WTC11 (cell line): ENCODE measurements around the gene KIAA0930. TPM values are rescaled to one million over a fixed set of nuclear protein-coding genes. Genes with fewer than 3 reads are reported as not detected.

Experiments
- ATAC-seq: fragments of 200-7000 bp; cut with Tn5 transposase; 2 replicates; pipeline ENCODE4 v1.10.0; 2021; ENCODE audit warnings: mild to moderate bottlenecking, moderate library complexity
- CTCF ChIA-PET: fragments of 300-600 bp; sonication (Branson Sonifier 250); formaldehyde crosslinking; loops from one replicate; lab custom pipeline; 2021; ENCODE audit warnings: antibody characterized with exemption; lab: Charles Lee
- POLR2A ChIA-PET: fragments of 350-600 bp; sonication (Branson Sonifier 250); formaldehyde crosslinking; loops from one replicate; lab custom pipeline; 2021; ENCODE audit warnings: antibody characterized with exemption; lab: Charles Lee
- DNase-seq: peaks from one replicate; pipeline ENCODE4 v3.0.0; 2021; ENCODE audit warnings: low spot score
- H3K27ac Mint-ChIP-seq: 2 replicates; pipeline ENCODE4 v1.8.0; 2021; ENCODE audit warnings: mixed read lengths
- H3K27me3 Mint-ChIP-seq: 2 replicates; pipeline ENCODE4 v1.8.0; 2021; ENCODE audit warnings: low read depth, mild to moderate bottlenecking, moderate library complexity, mixed read lengths
- H3K36me3 Mint-ChIP-seq: 2 replicates; pipeline ENCODE4 v1.8.0; 2021; ENCODE audit warnings: mixed read lengths
- H3K4me1 Mint-ChIP-seq: 2 replicates; pipeline ENCODE4 v1.8.0; 2022; ENCODE audit warnings: mixed read lengths
- H3K4me3 Mint-ChIP-seq: 2 replicates; pipeline ENCODE4 v1.8.0; 2021; ENCODE audit warnings: mild to moderate bottlenecking, moderate library complexity, mixed read lengths
- H3K9me3 Mint-ChIP-seq: 2 replicates; pipeline ENCODE4 v1.8.0; 2021; ENCODE audit warnings: mixed read lengths
- ATF3 ChIP-seq: sonication (generic); formaldehyde crosslinking; conservative IDR thresholded peaks from 2 replicates; pipeline ENCODE4 v1.8.1; 2022; ENCODE audit warnings: mild to moderate bottlenecking, missing genetic modification reagents
- CREM ChIP-seq: sonication (generic); formaldehyde crosslinking; IDR thresholded peaks from 2 replicates; pipeline ENCODE4 v1.8.1; 2022; ENCODE audit warnings: mild to moderate bottlenecking, missing genetic modification reagents, moderate library complexity
- ELF4 ChIP-seq: sonication (generic); formaldehyde crosslinking; IDR thresholded peaks from 2 replicates; pipeline ENCODE4 v1.8.1; 2022; ENCODE audit warnings: low read depth, mild to moderate bottlenecking, moderate library complexity, missing genetic modification reagents
- FOXP1 ChIP-seq: sonication (generic); formaldehyde crosslinking; IDR thresholded peaks from 2 replicates; pipeline ENCODE4 v1.8.0; 2022; ENCODE audit warnings: missing genetic modification reagents, mild to moderate bottlenecking, moderate library complexity, borderline replicate concordance
- GABPB1 ChIP-seq: sonication (generic); formaldehyde crosslinking; IDR thresholded peaks from 2 replicates; pipeline ENCODE4 v1.8.1; 2023; ENCODE audit warnings: mild to moderate bottlenecking, missing genetic modification reagents
- HMGA2 ChIP-seq: fragments of 250-450 bp; sonication (Bioruptor Pico); IDR thresholded peaks from 2 replicates; pipeline ENCODE4 v1.4.0; 2021; ENCODE audit warnings: mild to moderate bottlenecking, moderate library complexity
- JUN ChIP-seq: sonication (generic); formaldehyde crosslinking; IDR thresholded peaks from 2 replicates; pipeline ENCODE4 v1.8.0; 2023; ENCODE audit warnings: mild to moderate bottlenecking, missing genetic modification reagents
- MYBL2 ChIP-seq: sonication (generic); formaldehyde crosslinking; IDR thresholded peaks from 2 replicates; pipeline ENCODE4 v1.8.1; 2023; ENCODE audit warnings: mild to moderate bottlenecking, moderate library complexity, missing genetic modification reagents
- NFE2L1 ChIP-seq: sonication (generic); formaldehyde crosslinking; IDR thresholded peaks from 2 replicates; pipeline ENCODE4 v1.8.1; 2023; ENCODE audit warnings: missing genetic modification reagents
- PREB ChIP-seq: sonication (generic); formaldehyde crosslinking; IDR thresholded peaks from 2 replicates; pipeline ENCODE4 v1.8.1; 2022; ENCODE audit warnings: mild to moderate bottlenecking, missing genetic modification reagents, moderate library complexity, borderline replicate concordance
- PRRX2 ChIP-seq: fragments of 250-450 bp; sonication (Bioruptor Pico); IDR thresholded peaks from 2 replicates; pipeline ENCODE4 v1.8.0; 2021; ENCODE audit warnings: mild to moderate bottlenecking
- SMAD3 ChIP-seq: sonication (generic); formaldehyde crosslinking; IDR thresholded peaks from 2 replicates; pipeline ENCODE4 v1.8.0; 2022; ENCODE audit warnings: missing genetic modification reagents, mild to moderate bottlenecking, borderline replicate concordance
- SOX15 ChIP-seq: fragments of 250-450 bp; sonication (Bioruptor Pico); IDR thresholded peaks from 2 replicates; pipeline ENCODE4 v1.9.0; 2021; ENCODE audit warnings: mild to moderate bottlenecking
- ZMAT4 ChIP-seq: fragments of 250-450 bp; sonication (Bioruptor Pico); IDR thresholded peaks from 2 replicates; pipeline ENCODE4 v1.9.0; 2021; ENCODE audit warnings: mild to moderate bottlenecking
- ZNF232 ChIP-seq: sonication (generic); formaldehyde crosslinking; IDR thresholded peaks from 2 replicates; pipeline ENCODE4 v1.8.0; 2022; ENCODE audit warnings: mild to moderate bottlenecking, missing genetic modification reagents
- ZNF281 ChIP-seq: sonication (generic); formaldehyde crosslinking; IDR thresholded peaks from 2 replicates; pipeline ENCODE4 v1.8.0; 2023; ENCODE audit warnings: mild to moderate bottlenecking, missing genetic modification reagents
- ZNF317 ChIP-seq: sonication (generic); formaldehyde crosslinking; IDR thresholded peaks from 2 replicates; pipeline ENCODE4 v1.8.1; 2023; ENCODE audit warnings: low read depth, mild to moderate bottlenecking, moderate library complexity, missing genetic modification reagents, borderline replicate concordance
- ZNF396 ChIP-seq: fragments of 250-450 bp; sonication (Bioruptor Pico); IDR thresholded peaks from 2 replicates; pipeline ENCODE4 v1.8.0; 2021; ENCODE audit warnings: mild to moderate bottlenecking, moderate library complexity, borderline replicate concordance
- ZNF425 ChIP-seq: fragments of 250-450 bp; sonication (Bioruptor Pico); conservative IDR thresholded peaks from 2 replicates; pipeline ENCODE4 v1.9.0; 2021; ENCODE audit warnings: mild to moderate bottlenecking
- ZNF532 ChIP-seq: fragments of 250-450 bp; sonication (Bioruptor Pico); IDR thresholded peaks from 2 replicates; pipeline ENCODE4 v1.9.0; 2021; ENCODE audit warnings: mild to moderate bottlenecking, borderline replicate concordance
- ZSCAN18 ChIP-seq: fragments of 250-450 bp; sonication (Bioruptor Pico); IDR thresholded peaks from 2 replicates; pipeline ENCODE4 v2.1.2; 2022; ENCODE audit warnings: mild to moderate bottlenecking, moderate library complexity
- total RNA-seq: library from RNA; stranded (reverse); gene quantifications from 3 replicates; pipeline ENCODE4 v1.2.3, GENCODE V29; 2021

The KIAA0930 gene
- total RNA-seq, 1 experiment from 2014 or later: 62.1 TPM

- Mint-ChIP-seq H3K4me1 (peaks cover 26% of the 10 kb centered on the region), H3K36me3 (no peaks in the 10 kb centered on the region), H3K4me3 (no peak overlapping the region), H3K27ac (no peak overlapping the region), H3K9me3 (no peaks in the 10 kb centered on the region), H3K27me3 (no peaks in the 10 kb centered on the region)
- ATAC-seq (no peak), DNase-seq (no peak)
- CTCF ChIA-PET: interaction anchor here (2.3 kb wide), 1 partner anchor 13 kb away, joined by 17 read pairs; no protein-coding TSS in a partner anchor
- TF ChIP-seq ZNF317 (CRISPR knock-in tag) (no peak), ZNF281 (CRISPR knock-in tag) (no peak)
- POLR2A ChIA-PET: interaction anchor here (0.6 kb wide), 1 partner anchor 9 kb away, joined by 3 read pairs; no protein-coding TSS in a partner anchor
These were observed 19.5 kb downstream of the KIAA0930 start for GRCh38 chr22:45221201-45221600.

- DNase-seq: no peak
- no peak for TF ChIP-seq CREM (CRISPR knock-in tag)
- TF ChIP-seq ZNF532 (CRISPR knock-in tag): no peak
- TF ChIP-seq GABPB1 (CRISPR knock-in tag): no peak
- TF ChIP-seq ZSCAN18 (CRISPR knock-in tag): no peak
- no peak for TF ChIP-seq SMAD3 (CRISPR knock-in tag)
- TF ChIP-seq JUN (CRISPR knock-in tag): no peak
- no peak for TF ChIP-seq MYBL2 (CRISPR knock-in tag)
- no peak for TF ChIP-seq ZNF317 (CRISPR knock-in tag)
- TF ChIP-seq ZMAT4 (CRISPR knock-in tag): no peak
- no peak for TF ChIP-seq HMGA2 (CRISPR knock-in tag)
- no peak for TF ChIP-seq ZNF425 (CRISPR knock-in tag)
- no peak for TF ChIP-seq ELF4 (CRISPR knock-in tag)
- TF ChIP-seq NFE2L1: no peak
- TF ChIP-seq ZNF232: no peak
- TF ChIP-seq PRRX2 (CRISPR knock-in tag): no peak
- no peak for TF ChIP-seq FOXP1 (CRISPR knock-in tag)
- TF ChIP-seq ATF3 (CRISPR knock-in tag): no peak
- no peak for TF ChIP-seq SOX15 (CRISPR knock-in tag)
- no peak for TF ChIP-seq PREB (CRISPR knock-in tag)
- no peak for TF ChIP-seq ZNF396 (CRISPR knock-in tag)
- Mint-ChIP-seq H3K4me1 (peaks cover 12% of the 10 kb centered on the region), H3K4me3 (no peak overlapping the region), H3K36me3 (no peaks in the 10 kb centered on the region), H3K9me3 (no peaks in the 10 kb centered on the region), H3K27ac (no peak overlapping the region), H3K27me3 (no peaks in the 10 kb centered on the region)
- ATAC-seq: no peak
- ChIA-PET POLR2A (no interaction called here), CTCF (interaction anchor here (0.5 to 3.4 kb wide), 2 partner anchors 10 to 125 kb away, joined by 3 to 36 read pairs; no protein-coding TSS in a partner anchor)
These were observed 21.7 kb downstream of the KIAA0930 start for GRCh38 chr22:45218976-45219375.
